Adrenal gland (tissue), 12 donors: ENCODE measurements around the gene RNF180. TPM values are rescaled to one million over a fixed set of nuclear protein-coding genes. Genes with fewer than 3 reads are reported as not detected.

Experiments
- DNase-seq, 7 donors: peaks; one replicate each; pipeline ENCODE4 v3.0.0-alpha.2; 2019 to 2020
- H3K27ac ChIP-seq, 5 donors: fragments of 200-600 bp; sonication (generic) in 4 of 5; 1 replicate in 3 of 5; 2 replicates in 2 of 5; pipeline versions ENCODE4 v1.5.1 to v1.8.0; 2016 to 2020; ENCODE audit warnings: mild to moderate bottlenecking in 1 of 5
- H3K27me3 ChIP-seq: fragments of 200-600 bp; 2 replicates; pipeline ENCODE4 v1.8.0; 2021
- H3K36me3 ChIP-seq, 2 donors: fragments of 200-600 bp; replicated peaks in 1 of 2; 1 replicate in 1 of 2; 2 replicates in 1 of 2; pipeline versions ENCODE4 v1.5.1 to v1.8.0; 2018 to 2022
- H3K4me1 ChIP-seq, 2 donors: fragments of 200-600 bp; replicated peaks in 1 of 2; 1 replicate in 1 of 2; 2 replicates in 1 of 2; pipeline versions ENCODE4 v1.5.1 to v1.8.0; 2018 to 2021
- H3K4me3 ChIP-seq, 4 donors: fragments of 200-600 bp; sonication (generic) in 3 of 4; one replicate each; pipeline ENCODE4 v1.5.1; 2016 to 2018
- H3K9me3 ChIP-seq, 3 donors: fragments of 200-600 bp; sonication (generic) in 1 of 3; replicated peaks in 1 of 3; 1 replicate in 2 of 3; 2 replicates in 1 of 3; pipeline versions ENCODE4 v1.5.1 to v1.8.0; 2016 to 2021
- POLR2A ChIP-seq, 2 donors: fragments of 450-650 bp; IDR thresholded peaks; one replicate each; pipeline ENCODE4 v1.6.1; 2017; ENCODE audit warnings: antibody characterized with exemption in 2 of 2, mild to moderate bottlenecking in 2 of 2, moderate library complexity in 1 of 2
- WGBS, 4 donors: extraction: QIAGEN DNeasy Blood & Tissue Kit in 2 of 4; methylation state at CpG; one replicate each; pipeline versions ENCODE4 v1.1.5 to v1.1.7; 2013 to 2017; 5-methylcytosine and 5-hydroxymethylcytosine counted together
- intact Hi-C, 2 donors: fragments of 100-400 bp; cut with DNase I; formaldehyde crosslinking; loops; one replicate each; pipeline versions ENCODE4 v1.14.1 to v1.15.0; 2022 to 2023
- polyA plus RNA-seq, 3 donors: library from polyadenylated mRNA; stranded (reverse); fragments of 200-250 nt in 2 of 3; fragments of 350-450 nt in 1 of 3; fragmentation: Illumina TruSeq in 1 of 3; extraction: RNeasy Lipid Tissue Mini Kit (QIAGEN cat#74804) in 1 of 3; gene quantifications; one replicate each; pipeline ENCODE4 v1.2.3, GENCODE V29; 2013 to 2014
- total RNA-seq, 9 donors: library from RNA; depleted of rRNA in 4 of 9; stranded (reverse); fragments of >200 nt in 4 of 9; fragments of 120-200 nt in 1 of 9; fragmentation: NEBNext Ultra II Directional in 1 of 9; extraction: Animal tissue kit (Norgen Biotek cat#: 25700) in 1 of 9; gene quantifications; one replicate each; pipeline versions ENCODE4 v1.1.0 to v1.2.4, GENCODE V29; 2013 to 2023
- TF ChIP-seq, protein P1 (sequence below), 6 experiments: fragments of 450-650 bp in 4 of 6; fragments of 200-600 bp in 2 of 6; sonication (generic) in 1 of 6; IDR thresholded peaks; 1 replicate in 5 of 6; 2 replicates in 1 of 6; pipeline versions ENCODE4 v1.5.1 to v1.8.0; 2016 to 2021; ENCODE audit warnings: antibody characterized with exemption in 6 of 6, mild to moderate bottlenecking in 2 of 6, moderate library complexity in 1 of 6
- donor health status: healthy with polysubstance abuse.
- donor health status: Bipolar disorder and iron deficiency.
- donor health status: DM: yes; HTN: yes; CAD: no.
- donor health status: DM: no; HTN: no; CAD: no.
- donor health status: DM: no; HTN: no; CAD: no.
- donor health status: DM: yes; HTN: yes; CAD: no.

The RNF180 gene
- total and polyA plus RNA-seq, 12 donors = 1.5 to 21.7 (median 9.2) TPM

DNA sequence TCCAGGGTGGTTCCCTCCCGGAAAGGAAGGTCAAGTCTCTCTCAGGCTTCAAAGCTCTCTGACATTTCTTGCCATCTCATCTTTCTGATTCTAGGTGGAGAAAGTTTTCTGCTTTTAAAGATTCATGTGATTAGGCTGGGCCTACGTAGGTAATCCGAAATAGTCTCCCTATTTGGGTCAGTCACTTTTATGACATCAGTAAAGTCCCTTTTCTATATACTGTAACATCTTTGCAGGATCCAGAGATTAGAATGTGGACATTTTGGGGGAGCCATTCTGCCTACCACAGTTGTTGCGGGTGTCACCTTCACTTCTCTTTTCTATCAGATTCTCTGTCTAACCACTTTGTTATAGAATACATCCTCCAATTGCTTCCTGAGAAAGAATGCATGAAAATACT lies 1.9 kb upstream of the RNF180 start:
- Histone ChIP-seq H3K27me3 (no peaks in the 10 kb centered on the region), H3K27ac (no peak overlapping the region), H3K9me3 (no peaks in the 10 kb centered on the region), H3K4me1 (peaks cover 4% of the 10 kb centered on the region in 2 donors), H3K36me3 (no peaks in the 10 kb centered on the region), H3K4me3 (no peak overlapping the region)
- no peak for DNase-seq
- 83 to 92% (median 89%) methylated on average over 4 of the region's 4 CpGs for WGBS, 4 donors
- intact Hi-C loops = no loop called here
- TF ChIP-seq, protein P1, sequence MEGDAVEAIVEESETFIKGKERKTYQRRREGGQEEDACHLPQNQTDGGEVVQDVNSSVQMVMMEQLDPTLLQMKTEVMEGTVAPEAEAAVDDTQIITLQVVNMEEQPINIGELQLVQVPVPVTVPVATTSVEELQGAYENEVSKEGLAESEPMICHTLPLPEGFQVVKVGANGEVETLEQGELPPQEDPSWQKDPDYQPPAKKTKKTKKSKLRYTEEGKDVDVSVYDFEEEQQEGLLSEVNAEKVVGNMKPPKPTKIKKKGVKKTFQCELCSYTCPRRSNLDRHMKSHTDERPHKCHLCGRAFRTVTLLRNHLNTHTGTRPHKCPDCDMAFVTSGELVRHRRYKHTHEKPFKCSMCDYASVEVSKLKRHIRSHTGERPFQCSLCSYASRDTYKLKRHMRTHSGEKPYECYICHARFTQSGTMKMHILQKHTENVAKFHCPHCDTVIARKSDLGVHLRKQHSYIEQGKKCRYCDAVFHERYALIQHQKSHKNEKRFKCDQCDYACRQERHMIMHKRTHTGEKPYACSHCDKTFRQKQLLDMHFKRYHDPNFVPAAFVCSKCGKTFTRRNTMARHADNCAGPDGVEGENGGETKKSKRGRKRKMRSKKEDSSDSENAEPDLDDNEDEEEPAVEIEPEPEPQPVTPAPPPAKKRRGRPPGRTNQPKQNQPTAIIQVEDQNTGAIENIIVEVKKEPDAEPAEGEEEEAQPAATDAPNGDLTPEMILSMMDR (IDR thresholded peaks at IDR 0.05) = no peak
- TF ChIP-seq POLR2A (IDR thresholded peaks at IDR 0.05) = no peak

GRCh38 chr5:64164166-64164565 lies 1.5 kb upstream of the RNF180 start:
- Histone ChIP-seq H3K36me3 (no peaks in the 10 kb centered on the region), H3K4me1 (peaks cover 4% of the 10 kb centered on the region in 2 donors), H3K27ac (no peak overlapping the region), H3K27me3 (no peaks in the 10 kb centered on the region), H3K9me3 (no peaks in the 10 kb centered on the region), H3K4me3 (no peak overlapping the region)
- DNase-seq = no peak
- intact Hi-C loops = no loop called here
- WGBS, 4 donors = 45 to 82% (median 71%) methylated on average over 1 of the region's 1 CpG
- TF ChIP-seq, protein P1 (IDR thresholded peaks at IDR 0.05) = no peak
- TF ChIP-seq POLR2A (IDR thresholded peaks at IDR 0.05) = no peak

DNA sequence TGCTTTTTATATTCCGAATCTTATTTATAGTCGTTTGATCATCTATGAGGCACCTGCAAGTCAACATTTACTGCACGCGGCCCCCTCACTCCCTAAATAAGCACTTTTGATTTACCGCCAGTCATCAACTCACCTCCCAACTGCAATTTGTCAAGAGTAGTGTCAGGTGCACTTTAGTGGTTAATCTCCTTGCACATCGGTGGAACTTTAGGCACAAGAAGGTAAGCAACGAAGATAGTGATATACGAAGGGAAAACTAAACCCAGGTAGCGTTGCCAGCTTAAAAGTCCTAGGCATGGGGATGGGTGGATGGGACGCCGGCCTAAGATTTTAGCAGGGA lies 513 bp upstream of the RNF180 start:
- Histone ChIP-seq H3K27ac (peak overlapping the region in 2 of 5 donors; percentile 78 to 82), H3K36me3 (no peaks in the 10 kb centered on the region), H3K4me1 (peaks cover 4% of the 10 kb centered on the region in 2 donors), H3K4me3 (peak overlapping the region in 3 of 4 donors; percentile 66 to 87 (median 77)), H3K27me3 (no peaks in the 10 kb centered on the region), H3K9me3 (no peaks in the 10 kb centered on the region)
- TF ChIP-seq POLR2A (IDR thresholded peaks at IDR 0.05) = no peak
- TF ChIP-seq, protein P1 (IDR thresholded peaks at IDR 0.05) = no peak
- intact Hi-C loops = no loop called here
- no peak for DNase-seq
- 35 to 43% (median 37%) methylated on average over 11 of the region's 11 CpGs for WGBS, 4 donors

GRCh38 chr5:64166201-64166959 lies 737 bp downstream of the RNF180 start:
- no peaks in the 10 kb centered on the region for H3K27me3 ChIP-seq
- intact Hi-C loops = no loop called here
- no peak for TF ChIP-seq POLR2A (IDR thresholded peaks at IDR 0.05)
- peaks cover 4% of the 10 kb centered on the region in 2 donors for H3K4me1 ChIP-seq
- no peaks in the 10 kb centered on the region for H3K36me3 ChIP-seq
- peak overlapping the region; percentile 66 to 87 (median 73) for H3K4me3 ChIP-seq
- H3K9me3 ChIP-seq = no peaks in the 10 kb centered on the region
- 16 to 19% (median 17%) methylated on average over 15 to 23 of the region's 23 CpGs for WGBS, 4 donors
- peak in 6 of 7 donors; percentile 27 to 67 (median 41) for DNase-seq
- H3K27ac ChIP-seq = peak overlapping the region in 3 of 5 donors; percentile 78 to 82 (median 78)

DNA sequence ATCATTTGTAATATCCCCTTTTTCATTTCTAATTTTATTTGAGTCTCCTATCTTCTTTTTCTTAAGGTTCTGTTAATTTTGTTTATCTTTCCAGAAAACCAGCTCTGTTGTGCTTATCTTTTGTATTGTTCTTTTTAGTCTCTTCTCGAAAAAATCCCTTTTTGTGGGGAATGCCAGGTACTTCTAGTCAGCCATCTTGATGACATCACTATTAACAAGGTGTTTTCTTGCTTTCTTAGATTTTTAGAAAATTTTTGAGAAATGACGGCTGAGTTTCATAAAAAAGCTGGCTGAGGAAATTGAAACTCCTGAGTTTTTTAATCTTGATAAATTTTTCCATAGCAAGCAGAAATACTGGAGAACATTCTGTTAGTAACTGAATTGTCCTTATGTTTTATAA lies 10.7 kb downstream of the RNF180 start:
- WGBS, 4 donors = 79 to 89% (median 86%) methylated on average over 2 of the region's 2 CpGs
- DNase-seq = no peak
- TF ChIP-seq POLR2A (IDR thresholded peaks at IDR 0.05) = no peak
- TF ChIP-seq, protein P1 (IDR thresholded peaks at IDR 0.05) = no peak
- Histone ChIP-seq H3K27ac (no peak overlapping the region), H3K9me3 (peaks cover 0 to 8% (median 0%) of the 10 kb centered on the region in 3 donors), H3K27me3 (no peaks in the 10 kb centered on the region), H3K36me3 (no peaks in the 10 kb centered on the region), H3K4me3 (no peak overlapping the region), H3K4me1 (peaks cover 0 to 6% of the 10 kb centered on the region in 2 donors)
- intact Hi-C loops = no loop called here
